GM23248 (cell line): ENCODE measurements around the gene COL28A1. TPM values are rescaled to one million over a fixed set of nuclear protein-coding genes. Genes with fewer than 3 reads are reported as not detected.

Experiments used
- DNase-seq: peaks from one replicate; pipeline ENCODE4 v3.0.0-alpha.2; 2015
- H2AFZ ChIP-seq: fragments of 200-600 bp; sonication (generic); 2 replicates; pipeline ENCODE4 v1.6.1; 2016; ENCODE audit warnings: antibody characterized with exemption
- H3F3A ChIP-seq: fragments of 200-600 bp; sonication (generic); 2 replicates; pipeline ENCODE4 v1.6.1; 2016; ENCODE audit warnings: mild to moderate bottlenecking, antibody characterized with exemption, mixed run types; ENCODE audit not compliant: insufficient read depth
- H3K27ac ChIP-seq: fragments of 200-600 bp; sonication (generic); 2 replicates; pipeline ENCODE4 v1.5.1; 2016; ENCODE audit warnings: mild to moderate bottlenecking
- H3K27me3 ChIP-seq: fragments of 200-600 bp; sonication (generic); replicated peaks from 2 replicates; pipeline ENCODE4 v1.6.1; 2016; ENCODE audit warnings: mild to moderate bottlenecking; ENCODE audit not compliant: insufficient read depth
- H3K36me3 ChIP-seq: fragments of 200-600 bp; sonication (generic); 2 replicates; pipeline ENCODE4 v1.6.1; 2016; ENCODE audit warnings: low read depth, mild to moderate bottlenecking
- H3K4me1 ChIP-seq: fragments of 200-600 bp; sonication (generic); 2 replicates; pipeline ENCODE4 v1.6.1; 2016; ENCODE audit warnings: mild to moderate bottlenecking; ENCODE audit not compliant: insufficient read depth
- H3K4me2 ChIP-seq: fragments of 200-600 bp; sonication (generic); one replicate; pipeline ENCODE4 v1.6.1; 2016; ENCODE audit warnings: mild to moderate bottlenecking; ENCODE audit not compliant: unreplicated experiment
- H3K4me3 ChIP-seq: fragments of 200-600 bp; sonication (generic); 2 replicates; pipeline ENCODE4 v1.5.1; 2016; ENCODE audit warnings: mild to moderate bottlenecking
- H3K79me2 ChIP-seq: fragments of 200-600 bp; sonication (generic); 2 replicates; pipeline ENCODE4 v1.6.1; 2016; ENCODE audit warnings: mild to moderate bottlenecking; ENCODE audit not compliant: insufficient read depth
- H3K9ac ChIP-seq: fragments of 200-600 bp; sonication (generic); 2 replicates; pipeline ENCODE4 v1.6.1; 2016; ENCODE audit warnings: mild to moderate bottlenecking
- H3K9me2 ChIP-seq: fragments of 200-600 bp; sonication (generic); 2 replicates; pipeline ENCODE4 v1.6.1; 2016; ENCODE audit warnings: mixed run types, mild to moderate bottlenecking, moderate library complexity; ENCODE audit not compliant: insufficient read depth
- H3K9me3 ChIP-seq: fragments of 200-600 bp; sonication (generic); one replicate; pipeline ENCODE4 v1.6.1; 2017; ENCODE audit warnings: low read depth
- H4K20me1 ChIP-seq: fragments of 200-600 bp; sonication (generic); 2 replicates; pipeline ENCODE4 v1.6.0; 2016; ENCODE audit not compliant: insufficient read depth
- EZH2 ChIP-seq: fragments of 200-600 bp; sonication (generic); IDR thresholded peaks from 2 replicates; pipeline ENCODE4 v1.6.1; 2018; ENCODE audit warnings: antibody characterized with exemption, mild to moderate bottlenecking; ENCODE audit not compliant: insufficient read depth, poor library complexity, severe bottlenecking
- EZH2phosphoT487 ChIP-seq: fragments of 200-600 bp; sonication (generic); IDR thresholded peaks from 2 replicates; pipeline ENCODE4 v1.6.1; 2018; ENCODE audit warnings: antibody characterized with exemption, moderate library complexity, mild to moderate bottlenecking, low read depth; ENCODE audit not compliant: insufficient read depth
- WGBS, 2 experiments: methylation state at CpG; one replicate each; pipeline ENCODE4 v1.1.6; 2015 to 2017; ENCODE audit warnings: low lambda C conversion rate in 2 of 2, low coverage in 1 of 2; ENCODE audit errors: missing lambda C conversion rate in 2 of 2; 5-methylcytosine and 5-hydroxymethylcytosine counted together
- in situ Hi-C: fragments of 300-500 bp; cut with MboI; formaldehyde crosslinking; loops from 2 replicates; pipeline ENCODE4 v1.15.0; 2020
- polyA plus RNA-seq: library from polyadenylated mRNA; unstranded; fragments of >200 nt; fragmentation: Nextera tagmentation; extraction: Ambion mirVana; gene quantifications from 2 replicates; pipeline ENCODE4 v1.2.1, GENCODE V29; 2016
- total RNA-seq: library from RNA; depleted of rRNA; stranded (reverse); fragments of >200 nt; shearing (Covaris generic); gene quantifications from 2 replicates; pipeline ENCODE4 v1.2.3, GENCODE V29; 2014; rRNA removed

COL28A1 gene
- total and polyA plus RNA-seq, 2 experiments from 2014 or later = not detected

- no peak overlapping the region for H3K4me2 ChIP-seq
- in situ Hi-C loops = no loop called here
- no peak overlapping the region for H3K9ac ChIP-seq
- no peaks in the 10 kb centered on the region for H3K27me3 ChIP-seq
- no peaks in the 10 kb centered on the region for H3K9me2 ChIP-seq
- no peaks in the 10 kb centered on the region for H4K20me1 ChIP-seq
- H2AFZ ChIP-seq = no peak overlapping the region
- no peak overlapping the region for H3K27ac ChIP-seq
- DNase-seq = no peak
- H3K4me3 ChIP-seq = no peak overlapping the region
- H3K4me1 ChIP-seq = no peaks in the 10 kb centered on the region
- no peaks in the 10 kb centered on the region for H3F3A ChIP-seq
- no peaks in the 10 kb centered on the region for H3K36me3 ChIP-seq
- WGBS, 2 experiments = 51 to 54% methylated on average over 2 of the region's 2 CpGs
- TF ChIP-seq EZH2 = no peak
- no peak for TF ChIP-seq EZH2phosphoT487
- no peaks in the 10 kb centered on the region for H3K9me3 ChIP-seq
- no peaks in the 10 kb centered on the region for H3K79me2 ChIP-seq
These were observed 224.7 kb downstream of the COL28A1 start for GRCh38 chr7:7311001-7311400.

GRCh38 chr7:7309203-7309602 is 226.5 kb downstream of the COL28A1 start:
- Histone ChIP-seq H3K4me2 (no peak overlapping the region), H3K36me3 (no peaks in the 10 kb centered on the region), H3F3A (no peaks in the 10 kb centered on the region), H3K4me3 (no peak overlapping the region), H3K9me3 (no peaks in the 10 kb centered on the region), H3K27ac (no peak overlapping the region), H2AFZ (no peak overlapping the region), H4K20me1 (no peaks in the 10 kb centered on the region), H3K9me2 (no peaks in the 10 kb centered on the region), H3K4me1 (no peaks in the 10 kb centered on the region), H3K9ac (no peak overlapping the region), H3K27me3 (no peaks in the 10 kb centered on the region; the same call in 1 of the 2 replicates), H3K79me2 (no peaks in the 10 kb centered on the region)
- TF ChIP-seq EZH2 (no peak), EZH2phosphoT487 (no peak)
- in situ Hi-C loops = no loop called here
- no peak for DNase-seq
- 60 to 63% methylated on average over 1 of the region's 1 CpG for WGBS, 2 experiments

Other genes with a start within 250 kb of the COL28A1 start
- gene MIOS, start 31.0 kb upstream of the COL28A1 start, total RNA-seq = 29.7 and 47.8 TPM in 2 replicates
- 12.4 and 13.3 TPM in 2 replicates for gene MIOS, start 31.0 kb upstream of the COL28A1 start, polyA plus RNA-seq
- gene UMAD1, start 104.9 kb upstream of the COL28A1 start, total RNA-seq = 11.8 and 15.6 TPM in 2 replicates
- 18.6 and 18.7 TPM in 2 replicates for gene UMAD1, start 104.9 kb upstream of the COL28A1 start, polyA plus RNA-seq
- 5.8 and 16.3 TPM in 2 replicates for gene RPA3, start 182.7 kb upstream of the COL28A1 start, total RNA-seq
- gene RPA3, start 182.7 kb upstream of the COL28A1 start, polyA plus RNA-seq = 71.8 and 78.7 TPM in 2 replicates